Vagina (tissue), 2 donors: ENCODE measurements around the gene BASP1. TPM values are rescaled to one million over a fixed set of nuclear protein-coding genes. Genes with fewer than 3 reads are reported as not detected.

Source experiments
- DNase-seq, 2 donors: peaks; one replicate each; pipeline ENCODE4 v3.0.0-alpha.2; 2017; ENCODE audit errors: extremely low spot score in 2 of 2
- H3K27ac ChIP-seq: fragments of 200-600 bp; sonication (generic); one replicate; pipeline ENCODE4 v1.5.1; 2019
- H3K27me3 ChIP-seq: fragments of 200-600 bp; sonication (generic); one replicate; pipeline ENCODE4 v1.5.1; 2019
- H3K36me3 ChIP-seq, 2 donors: fragments of 200-600 bp; sonication (generic); one replicate each; pipeline ENCODE4 v1.5.1; 2017 to 2019
- H3K4me1 ChIP-seq: fragments of 200-600 bp; sonication (generic); one replicate; pipeline ENCODE4 v1.5.1; 2019
- H3K4me3 ChIP-seq, 2 donors: fragments of 200-600 bp; sonication (generic); 1 replicate in 1 of 2; 2 replicates in 1 of 2; pipeline ENCODE4 v1.5.1; 2016 to 2019
- H3K9me3 ChIP-seq: fragments of 200-600 bp; sonication (generic); one replicate; pipeline ENCODE4 v1.5.1; 2019
- POLR2A ChIP-seq, 2 donors: fragments of 450-650 bp; IDR thresholded peaks; one replicate each; pipeline ENCODE4 v1.6.1; 2017; ENCODE audit warnings: antibody characterized with exemption in 2 of 2, mild to moderate bottlenecking in 2 of 2, moderate library complexity in 2 of 2
- POLR2AphosphoS5 ChIP-seq, 2 donors: sonication (generic); formaldehyde crosslinking; IDR thresholded peaks; one replicate each; pipeline ENCODE4 v1.9.0; 2017; ENCODE audit warnings: antibody characterized with exemption in 2 of 2, mild to moderate bottlenecking in 2 of 2, low read depth in 1 of 2; ENCODE audit not compliant: insufficient read depth in 1 of 2
- intact Hi-C: fragments of 100-400 bp; cut with DNase I; formaldehyde crosslinking; loops from one replicate; pipeline ENCODE4 v1.15.1; 2023
- total RNA-seq: library from RNA; depleted of rRNA; stranded (reverse); fragments of >200 nt; gene quantifications from one replicate; pipeline ENCODE4 v1.2.3, GENCODE V29; 2016
- TF ChIP-seq, protein P1 (sequence below), 3 experiments: fragments of 450-650 bp in 2 of 3; fragments of 200-600 bp in 1 of 3; sonication (generic) in 1 of 3; IDR thresholded peaks; one replicate each; pipeline ENCODE4 v1.5.1; 2017 to 2019; ENCODE audit warnings: antibody characterized with exemption in 3 of 3, mild to moderate bottlenecking in 2 of 3, moderate library complexity in 2 of 3

Gene BASP1
- total RNA-seq, 1 donor from 2014 or later = 46.4 TPM

DNA sequence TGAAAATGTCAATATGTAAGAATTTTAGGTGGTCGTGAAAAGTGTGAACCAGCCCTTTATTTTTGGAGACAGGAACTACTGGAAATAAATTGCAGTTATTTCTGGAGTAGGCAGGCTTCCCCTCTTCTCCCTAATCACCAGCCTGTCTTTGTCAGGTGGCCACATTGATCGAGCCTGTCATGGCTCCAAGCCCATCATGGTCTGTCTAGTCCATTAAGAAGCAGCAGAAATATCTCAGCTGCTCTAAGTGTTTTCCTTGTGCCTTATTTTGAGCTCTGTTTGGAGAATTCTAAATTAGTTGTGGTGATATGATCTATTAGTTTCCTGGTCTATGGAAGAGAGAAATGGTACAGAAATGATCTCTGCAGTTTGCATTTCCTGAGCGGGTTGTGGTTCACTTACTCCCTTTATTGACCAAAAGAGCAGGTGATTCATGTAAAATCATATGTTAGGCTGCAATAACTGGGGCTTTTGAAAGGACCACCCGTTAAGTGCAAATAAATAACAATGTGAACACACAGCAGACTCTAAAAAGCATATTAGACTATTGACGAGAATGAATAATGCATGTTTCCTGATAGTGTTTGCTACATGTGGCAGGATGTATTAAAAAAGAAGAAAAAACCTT lies 42.3 kb downstream of the BASP1 start:
- Histone ChIP-seq H3K27ac (no peak overlapping the region), H3K4me1 (no peaks in the 10 kb centered on the region), H3K4me3 (no peak overlapping the region), H3K36me3 (no peaks in the 10 kb centered on the region), H3K9me3 (no peaks in the 10 kb centered on the region), H3K27me3 (no peaks in the 10 kb centered on the region)
- no peak for DNase-seq
- TF ChIP-seq POLR2A (IDR thresholded peaks at IDR 0.05) (no peak), POLR2AphosphoS5 (IDR thresholded peaks at IDR 0.05; ENCODE audit: insufficient read depth in 1 of 2, low read depth in 1 of 2) (no peak)
- TF ChIP-seq, protein P1, sequence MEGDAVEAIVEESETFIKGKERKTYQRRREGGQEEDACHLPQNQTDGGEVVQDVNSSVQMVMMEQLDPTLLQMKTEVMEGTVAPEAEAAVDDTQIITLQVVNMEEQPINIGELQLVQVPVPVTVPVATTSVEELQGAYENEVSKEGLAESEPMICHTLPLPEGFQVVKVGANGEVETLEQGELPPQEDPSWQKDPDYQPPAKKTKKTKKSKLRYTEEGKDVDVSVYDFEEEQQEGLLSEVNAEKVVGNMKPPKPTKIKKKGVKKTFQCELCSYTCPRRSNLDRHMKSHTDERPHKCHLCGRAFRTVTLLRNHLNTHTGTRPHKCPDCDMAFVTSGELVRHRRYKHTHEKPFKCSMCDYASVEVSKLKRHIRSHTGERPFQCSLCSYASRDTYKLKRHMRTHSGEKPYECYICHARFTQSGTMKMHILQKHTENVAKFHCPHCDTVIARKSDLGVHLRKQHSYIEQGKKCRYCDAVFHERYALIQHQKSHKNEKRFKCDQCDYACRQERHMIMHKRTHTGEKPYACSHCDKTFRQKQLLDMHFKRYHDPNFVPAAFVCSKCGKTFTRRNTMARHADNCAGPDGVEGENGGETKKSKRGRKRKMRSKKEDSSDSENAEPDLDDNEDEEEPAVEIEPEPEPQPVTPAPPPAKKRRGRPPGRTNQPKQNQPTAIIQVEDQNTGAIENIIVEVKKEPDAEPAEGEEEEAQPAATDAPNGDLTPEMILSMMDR (IDR thresholded peaks at IDR 0.05) = no peak
- intact Hi-C loops = loop anchor here (5.0 kb wide), 1 partner anchor 243 kb away; no protein-coding TSS in a partner anchor

DNA sequence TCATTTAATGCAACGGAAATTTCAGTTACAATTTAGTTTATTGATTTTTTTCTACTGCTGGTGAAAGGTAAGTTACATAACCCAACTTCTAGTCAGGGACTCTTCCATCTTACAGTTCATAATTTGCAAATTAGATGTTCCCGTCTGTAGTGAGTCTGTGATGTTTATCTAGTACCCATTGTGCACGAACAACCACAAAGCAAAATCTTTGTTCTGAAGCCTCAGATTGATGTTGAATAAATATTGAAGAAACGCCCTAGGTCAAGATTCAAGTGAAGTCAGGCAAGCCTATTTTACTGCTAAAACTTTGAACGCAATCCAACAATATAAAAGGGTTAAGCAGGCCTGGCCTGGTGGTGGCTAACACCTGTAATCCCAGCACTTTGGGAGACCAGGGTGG lies 43.1 kb downstream of the BASP1 start:
- no peak for DNase-seq
- Histone ChIP-seq H3K27ac (no peak overlapping the region), H3K4me1 (no peaks in the 10 kb centered on the region), H3K36me3 (no peaks in the 10 kb centered on the region), H3K9me3 (no peaks in the 10 kb centered on the region), H3K4me3 (no peak overlapping the region), H3K27me3 (no peaks in the 10 kb centered on the region)
- intact Hi-C loops = loop anchor here (5.0 kb wide), 1 partner anchor 242 kb away; no protein-coding TSS in a partner anchor
- TF ChIP-seq POLR2AphosphoS5 (IDR thresholded peaks at IDR 0.05; ENCODE audit: insufficient read depth in 1 of 2, low read depth in 1 of 2) = no peak
- TF ChIP-seq POLR2A (IDR thresholded peaks at IDR 0.05) = no peak
- TF ChIP-seq, protein P1 (IDR thresholded peaks at IDR 0.05) = no peak

DNA sequence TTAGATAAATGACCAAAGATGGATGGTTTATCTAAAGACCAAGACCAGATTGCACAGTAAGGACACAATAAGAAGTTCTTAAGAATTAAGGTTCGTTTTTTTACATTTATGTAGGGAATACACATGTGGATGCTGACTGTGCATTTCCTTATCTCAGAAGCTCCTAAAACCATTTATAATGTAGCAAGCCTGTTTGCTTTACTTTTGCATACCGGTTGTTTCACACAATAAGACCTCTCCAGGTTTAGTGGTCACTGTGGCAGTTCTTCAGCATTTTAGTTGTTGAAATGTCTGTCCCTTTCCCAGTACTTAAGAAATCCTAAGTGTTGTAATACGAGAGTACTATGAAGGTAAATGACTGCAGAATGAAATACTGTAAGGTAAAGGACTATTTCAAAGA lies 43.6 kb downstream of the BASP1 start:
- Histone ChIP-seq H3K27me3 (no peaks in the 10 kb centered on the region), H3K4me1 (no peaks in the 10 kb centered on the region), H3K27ac (no peak overlapping the region), H3K4me3 (no peak overlapping the region), H3K9me3 (no peaks in the 10 kb centered on the region), H3K36me3 (no peaks in the 10 kb centered on the region)
- intact Hi-C loops = loop anchor here (5.0 kb wide), 1 partner anchor 241 kb away; no protein-coding TSS in a partner anchor
- no peak for DNase-seq
- TF ChIP-seq POLR2AphosphoS5 (IDR thresholded peaks at IDR 0.05; ENCODE audit: insufficient read depth in 1 of 2, low read depth in 1 of 2) = no peak
- TF ChIP-seq, protein P1 (IDR thresholded peaks at IDR 0.05) = no peak
- TF ChIP-seq POLR2A (IDR thresholded peaks at IDR 0.05) = no peak

DNA sequence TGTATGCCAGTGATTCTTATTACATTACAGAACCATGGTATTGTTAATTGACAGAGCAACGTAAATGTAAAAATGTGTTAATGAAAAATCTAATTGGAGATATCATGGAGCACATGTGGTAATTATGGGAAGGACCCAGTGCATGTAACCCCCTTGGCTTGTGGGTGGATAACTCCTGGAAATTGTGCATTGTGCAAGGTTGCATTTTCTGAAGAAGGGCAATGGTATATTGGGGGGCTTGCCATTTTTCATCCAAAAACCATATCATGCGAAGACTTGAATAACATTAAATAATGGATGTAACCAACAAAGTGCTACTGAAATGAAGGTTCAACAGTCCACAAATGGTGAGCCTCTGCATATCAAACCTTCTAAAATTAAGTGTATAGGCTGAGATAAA lies 47.6 kb downstream of the BASP1 start:
- no peak for TF ChIP-seq POLR2A (IDR thresholded peaks at IDR 0.05)
- TF ChIP-seq, protein P1 (IDR thresholded peaks at IDR 0.05) = no peak
- H3K36me3 ChIP-seq = no peaks in the 10 kb centered on the region
- H3K27me3 ChIP-seq = no peaks in the 10 kb centered on the region
- no peaks in the 10 kb centered on the region for H3K4me1 ChIP-seq
- intact Hi-C loops = no loop called here
- H3K4me3 ChIP-seq = no peak overlapping the region
- H3K27ac ChIP-seq = no peak overlapping the region
- no peaks in the 10 kb centered on the region for H3K9me3 ChIP-seq
- no peak for DNase-seq

DNA sequence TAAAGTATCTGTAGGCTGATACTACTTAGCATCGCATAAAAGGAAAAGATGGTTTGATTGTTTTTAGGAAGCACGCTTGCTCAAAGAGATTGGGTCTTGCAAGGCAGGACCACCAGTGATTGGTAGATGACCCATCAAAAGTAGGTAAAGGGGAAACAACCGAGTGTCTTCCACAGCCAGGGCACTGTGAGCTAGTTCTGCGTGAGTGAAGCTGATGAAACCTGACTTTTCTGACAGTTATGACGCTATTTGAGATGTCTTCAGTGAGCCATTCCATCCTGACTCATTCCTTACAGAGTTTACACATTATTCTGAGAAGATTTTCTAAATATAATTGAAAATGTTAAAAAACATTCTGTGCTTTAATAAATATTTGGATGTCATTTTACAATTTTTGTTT lies 49.7 kb downstream of the BASP1 start:
- Histone ChIP-seq H3K9me3 (no peaks in the 10 kb centered on the region), H3K27ac (no peak overlapping the region), H3K4me1 (no peaks in the 10 kb centered on the region), H3K27me3 (no peaks in the 10 kb centered on the region), H3K4me3 (no peak overlapping the region), H3K36me3 (no peaks in the 10 kb centered on the region)
- no peak for DNase-seq
- TF ChIP-seq POLR2AphosphoS5 (IDR thresholded peaks at IDR 0.05; ENCODE audit: insufficient read depth in 1 of 2, low read depth in 1 of 2) = no peak
- TF ChIP-seq, protein P1 (IDR thresholded peaks at IDR 0.05) = no peak
- no peak for TF ChIP-seq POLR2A (IDR thresholded peaks at IDR 0.05)
- intact Hi-C loops = no loop called here
